Stimulated activated CD8-positive, alpha-beta memory T cell treated with anti-CD3 and anti-CD28 coated beads, Interleukin-7, amount 100 ng/mL, for 4 hours (primary cell): ENCODE results near the gene GALNT15.
A peak's percentile ranks its signal among the peaks of the same experiment; 100 is the strongest.

Experiments
- DNase-seq, 2 donors: peaks; one replicate each; pipeline ENCODE4 v3.0.0-alpha.2; 2020; ENCODE audit warnings: low read depth in 2 of 2

GALNT15 gene

DNA sequence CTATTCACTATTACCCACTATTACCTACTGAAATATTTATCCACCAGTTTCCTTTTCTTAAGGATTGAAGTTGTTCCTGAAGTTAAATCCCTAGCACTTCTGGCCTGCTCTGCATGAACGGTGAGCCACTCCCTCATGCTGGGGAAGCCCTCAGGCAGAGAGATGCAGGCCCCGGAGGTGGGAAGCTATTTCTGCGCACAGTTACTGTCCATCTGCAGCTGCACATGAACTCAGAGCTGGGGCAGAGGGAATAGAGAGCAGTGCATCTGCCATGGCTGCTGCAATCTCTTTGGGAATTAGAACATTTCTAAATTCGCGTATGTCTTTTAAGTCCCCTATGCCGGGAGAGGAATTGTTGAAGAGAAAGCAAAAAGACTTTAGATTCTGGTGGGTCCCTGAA is 6.3 kb upstream of the GALNT15 start:
- no peak for DNase-seq

DNA sequence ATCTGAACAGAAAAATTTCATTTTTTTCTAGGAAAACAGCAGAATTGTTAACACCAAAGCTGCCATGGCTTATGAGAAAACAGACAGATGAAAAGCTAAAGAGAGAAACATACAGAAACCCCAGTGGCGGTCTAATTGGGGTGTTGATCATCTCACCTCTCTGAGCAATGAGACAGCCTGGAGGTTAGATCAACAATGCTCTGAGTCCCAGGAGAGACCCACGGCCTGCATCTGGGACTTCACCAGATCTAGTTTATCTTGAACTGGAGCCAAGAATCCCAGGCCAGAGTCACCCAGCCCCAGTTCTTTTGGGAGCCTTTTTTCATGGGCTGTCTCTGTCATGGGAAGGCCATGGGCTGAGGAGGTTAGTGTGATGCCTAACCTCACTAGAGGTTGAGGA is 3.5 kb upstream of the GALNT15 start:
- DNase-seq, result no peak

DNA sequence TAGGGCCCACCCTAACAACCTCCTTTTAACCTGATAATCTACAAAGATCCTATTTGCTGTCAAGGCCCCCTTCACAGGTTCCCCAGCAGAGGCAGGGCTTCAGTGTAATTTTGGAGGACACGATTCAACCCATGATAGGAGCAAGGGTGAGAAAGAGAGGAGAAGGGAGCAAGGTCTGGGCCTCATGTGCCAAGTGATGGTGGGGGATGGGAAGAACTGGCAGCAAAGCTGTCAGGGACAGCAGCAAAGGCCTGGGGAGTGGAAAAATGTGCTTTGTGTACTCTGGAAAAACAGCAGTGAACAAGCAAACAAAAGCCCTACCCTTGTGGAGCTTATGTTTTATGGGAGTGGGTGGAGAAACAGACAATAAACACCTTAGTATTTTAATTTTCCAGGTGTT is 2.7 kb upstream of the GALNT15 start:
- no peak for DNase-seq

DNA sequence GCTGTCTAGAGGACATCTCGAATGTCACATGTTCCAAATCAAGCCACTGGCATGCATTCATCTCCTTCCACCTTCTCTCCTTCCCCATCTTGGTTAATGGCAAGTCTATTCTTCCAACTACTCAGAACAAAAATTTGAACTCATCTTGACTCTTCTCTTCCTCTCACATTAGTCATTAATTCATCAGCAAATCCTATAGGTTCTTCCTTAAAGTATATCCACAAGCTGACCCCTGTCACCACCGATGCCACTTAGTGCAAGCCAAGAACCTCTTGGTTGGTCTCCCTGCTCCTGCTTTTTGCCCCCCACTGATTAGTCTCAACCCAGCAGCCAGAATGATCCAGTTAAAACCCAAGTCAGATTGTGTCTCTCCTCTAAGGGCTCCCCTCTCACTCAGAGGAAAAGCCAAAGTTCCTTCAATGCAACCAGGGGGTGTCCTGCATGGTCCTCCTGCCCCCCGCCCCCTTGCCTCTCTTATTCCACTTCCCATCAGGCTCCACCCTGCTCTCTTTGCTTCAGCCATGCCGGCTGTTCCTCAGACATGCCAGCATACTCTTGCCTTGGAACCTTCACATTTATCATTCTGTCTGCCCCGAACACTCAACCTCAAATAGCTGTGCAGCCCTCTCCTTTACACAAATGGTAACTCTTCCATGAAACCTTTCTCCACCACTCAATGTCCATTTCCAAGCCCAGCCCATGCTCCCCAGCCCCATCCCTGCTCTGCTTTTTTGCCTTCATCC is 1.0 kb upstream of the GALNT15 start:
- no peak for DNase-seq

DNA sequence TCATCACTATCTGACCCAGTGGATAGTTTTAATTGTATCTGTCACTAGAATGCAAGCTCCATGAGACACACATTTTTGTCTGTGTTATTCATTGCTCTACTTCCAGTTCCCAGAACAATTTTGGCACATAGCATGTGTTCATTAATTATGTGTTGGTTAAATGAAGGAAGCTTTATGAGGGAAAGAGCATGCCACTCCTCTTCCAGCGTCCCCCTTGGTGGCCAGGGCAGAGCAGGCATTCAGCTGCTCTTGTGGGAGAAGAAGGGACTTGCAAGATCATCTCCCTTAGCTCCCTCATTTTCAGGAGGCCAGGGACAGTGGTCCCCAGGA is 489 bp upstream of the GALNT15 start:
- DNase-seq, result no peak

DNA sequence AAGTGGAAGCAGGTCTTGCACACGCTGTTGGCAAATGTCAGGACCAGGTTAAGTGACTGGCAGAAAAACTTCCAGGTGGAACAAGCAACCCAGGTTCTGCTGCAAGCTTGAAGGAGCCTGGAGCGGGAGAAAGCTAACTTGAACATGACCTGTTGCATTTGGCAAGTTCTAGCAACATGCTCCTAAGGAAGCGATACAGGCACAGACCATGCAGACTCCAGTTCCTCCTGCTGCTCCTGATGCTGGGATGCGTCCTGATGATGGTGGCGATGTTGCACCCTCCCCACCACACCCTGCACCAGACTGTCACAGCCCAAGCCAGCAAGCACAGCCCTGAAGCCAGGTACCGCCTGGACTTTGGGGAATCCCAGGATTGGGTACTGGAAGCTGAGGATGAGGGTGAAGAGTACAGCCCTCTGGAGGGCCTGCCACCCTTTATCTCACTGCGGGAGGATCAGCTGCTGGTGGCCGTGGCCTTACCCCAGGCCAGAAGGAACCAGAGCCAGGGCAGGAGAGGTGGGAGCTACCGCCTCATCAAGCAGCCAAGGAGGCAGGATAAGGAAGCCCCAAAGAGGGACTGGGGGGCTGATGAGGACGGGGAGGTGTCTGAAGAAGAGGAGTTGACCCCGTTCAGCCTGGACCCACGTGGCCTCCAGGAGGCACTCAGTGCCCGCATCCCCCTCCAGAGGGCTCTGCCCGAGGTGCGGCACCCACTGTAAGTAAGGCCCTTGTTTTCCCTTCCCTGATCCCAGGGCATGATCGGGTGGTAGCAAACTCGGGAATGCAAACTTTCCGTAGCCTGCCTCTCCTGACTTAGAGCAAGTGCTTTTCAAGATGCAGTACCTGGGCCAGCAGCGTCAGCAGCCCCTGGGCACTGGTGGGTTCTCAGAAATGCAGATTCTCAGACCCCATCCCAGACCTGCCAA is 759 bp downstream of the GALNT15 start:
- no peak for DNase-seq

DNA sequence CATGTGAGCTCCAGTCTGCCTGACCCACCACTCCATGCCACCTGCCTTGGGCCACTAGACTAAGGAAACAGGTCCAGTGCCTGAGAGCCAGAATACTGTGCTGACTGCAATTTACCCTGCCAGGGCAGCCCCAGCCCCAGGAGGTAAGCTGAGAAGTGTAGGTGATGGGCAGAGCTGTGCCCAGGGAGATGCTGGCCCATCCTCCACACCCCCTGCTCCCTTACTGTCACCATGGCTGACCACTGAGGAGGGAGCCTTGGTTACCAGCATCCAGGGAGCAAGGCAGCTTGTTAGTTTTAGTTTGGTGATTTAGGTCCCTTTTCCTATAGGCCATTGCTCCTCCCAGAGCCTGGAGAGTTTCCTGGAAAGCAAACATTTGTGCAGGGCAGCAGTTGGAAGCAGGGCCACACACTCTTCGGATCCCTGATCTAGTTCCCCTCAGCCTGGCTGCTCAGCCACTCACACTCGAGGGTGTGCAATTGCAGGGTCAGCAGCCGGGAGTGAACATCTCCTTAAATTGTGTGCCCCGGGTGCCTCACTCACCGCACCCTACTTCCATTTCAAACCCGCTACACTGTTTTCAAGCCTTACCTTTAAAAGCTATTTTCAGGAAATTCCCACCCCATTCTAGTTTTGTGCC is 2.0 kb downstream of the GALNT15 start:
- DNase-seq, result no peak

DNA sequence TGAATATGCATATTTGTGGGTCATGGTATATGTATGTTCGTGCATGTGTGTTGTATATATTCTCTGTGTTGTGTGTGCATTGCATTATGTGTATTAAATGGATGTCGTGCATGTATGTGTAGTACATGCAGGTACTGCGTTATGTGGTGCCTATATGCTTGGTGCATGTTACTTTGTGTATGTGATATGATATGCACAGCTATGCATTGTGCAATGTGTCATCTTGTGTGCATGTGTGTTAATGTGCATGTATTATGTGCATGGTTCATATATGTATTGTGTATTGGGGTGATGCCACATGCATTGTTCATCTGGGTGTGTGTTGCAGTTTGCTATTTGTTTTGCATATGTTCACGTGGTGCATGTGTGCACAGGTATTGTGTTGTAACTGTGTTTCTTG is 2.9 kb downstream of the GALNT15 start:
- no peak for DNase-seq

DNA sequence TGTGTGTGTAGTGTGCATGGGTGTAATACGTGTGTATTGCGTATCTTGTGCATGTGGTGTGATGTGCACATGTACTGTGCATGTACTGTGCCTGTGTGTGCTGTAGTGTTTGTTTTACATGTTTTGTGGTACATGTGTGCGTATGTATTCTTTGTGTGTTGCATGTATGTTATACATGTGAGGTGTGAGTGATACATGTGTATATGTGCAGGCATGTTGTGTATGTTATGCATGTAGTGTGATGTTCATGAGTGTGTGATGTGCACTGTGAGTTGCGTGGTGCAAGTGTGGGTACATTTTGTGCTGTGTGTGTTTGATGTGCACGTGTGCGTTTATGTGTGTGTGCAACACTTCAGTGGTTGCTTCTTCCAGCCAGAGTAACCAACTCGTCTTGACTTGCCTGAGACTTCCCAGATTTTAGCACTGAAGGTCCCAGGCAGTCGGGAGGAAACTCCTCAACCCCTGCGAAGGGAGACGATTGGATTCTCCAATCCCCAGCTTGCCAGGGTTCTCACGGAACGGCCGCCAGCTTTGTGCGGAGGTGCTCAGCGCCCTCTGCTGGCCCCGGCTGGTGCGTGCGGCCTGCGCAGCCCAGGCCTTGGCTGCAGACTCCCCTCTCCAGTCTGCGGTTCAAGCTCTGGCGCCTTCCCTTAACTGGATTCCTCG is 3.6 kb downstream of the GALNT15 start:
- DNase-seq, result peak in 1 of 2 donors; percentile 20

DNA sequence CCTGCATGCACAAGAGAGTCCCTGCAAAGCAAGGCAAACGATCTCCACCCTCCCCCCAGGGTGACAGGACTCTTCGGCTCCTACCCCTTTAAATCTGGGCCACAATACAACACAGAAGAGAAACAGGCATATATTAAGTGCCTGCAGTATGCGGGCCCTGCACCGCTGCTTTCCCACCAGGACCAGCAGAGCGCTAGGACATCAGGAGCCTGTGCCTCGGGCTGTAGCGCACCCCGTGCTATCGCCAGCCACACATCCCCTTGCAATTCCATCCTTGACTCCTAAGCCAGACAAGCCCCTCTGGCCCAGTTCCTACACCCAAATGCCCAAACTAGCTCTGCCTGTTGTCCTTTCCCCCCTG is 4.1 kb downstream of the GALNT15 start:
- no peak for DNase-seq

DNA sequence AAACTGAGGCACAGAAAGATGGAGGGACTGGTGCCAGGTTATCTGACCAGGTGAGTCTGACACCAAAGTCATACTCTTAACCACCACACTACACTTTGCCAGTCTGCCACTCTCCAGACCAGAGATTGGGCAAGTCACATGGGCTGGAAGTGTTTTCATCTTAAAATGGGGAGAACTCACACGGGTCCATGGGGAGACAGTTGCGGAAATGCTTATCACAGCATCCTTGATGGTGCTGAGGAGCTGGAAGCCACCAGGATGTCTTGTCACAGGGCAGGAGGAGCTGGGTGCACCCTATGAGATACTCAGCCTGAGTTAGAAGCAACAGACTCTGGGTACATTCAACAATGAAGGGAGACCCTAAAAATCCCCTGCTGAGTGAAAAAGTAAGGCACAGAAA is 4.8 kb downstream of the GALNT15 start:
- DNase-seq, result no peak

DNA sequence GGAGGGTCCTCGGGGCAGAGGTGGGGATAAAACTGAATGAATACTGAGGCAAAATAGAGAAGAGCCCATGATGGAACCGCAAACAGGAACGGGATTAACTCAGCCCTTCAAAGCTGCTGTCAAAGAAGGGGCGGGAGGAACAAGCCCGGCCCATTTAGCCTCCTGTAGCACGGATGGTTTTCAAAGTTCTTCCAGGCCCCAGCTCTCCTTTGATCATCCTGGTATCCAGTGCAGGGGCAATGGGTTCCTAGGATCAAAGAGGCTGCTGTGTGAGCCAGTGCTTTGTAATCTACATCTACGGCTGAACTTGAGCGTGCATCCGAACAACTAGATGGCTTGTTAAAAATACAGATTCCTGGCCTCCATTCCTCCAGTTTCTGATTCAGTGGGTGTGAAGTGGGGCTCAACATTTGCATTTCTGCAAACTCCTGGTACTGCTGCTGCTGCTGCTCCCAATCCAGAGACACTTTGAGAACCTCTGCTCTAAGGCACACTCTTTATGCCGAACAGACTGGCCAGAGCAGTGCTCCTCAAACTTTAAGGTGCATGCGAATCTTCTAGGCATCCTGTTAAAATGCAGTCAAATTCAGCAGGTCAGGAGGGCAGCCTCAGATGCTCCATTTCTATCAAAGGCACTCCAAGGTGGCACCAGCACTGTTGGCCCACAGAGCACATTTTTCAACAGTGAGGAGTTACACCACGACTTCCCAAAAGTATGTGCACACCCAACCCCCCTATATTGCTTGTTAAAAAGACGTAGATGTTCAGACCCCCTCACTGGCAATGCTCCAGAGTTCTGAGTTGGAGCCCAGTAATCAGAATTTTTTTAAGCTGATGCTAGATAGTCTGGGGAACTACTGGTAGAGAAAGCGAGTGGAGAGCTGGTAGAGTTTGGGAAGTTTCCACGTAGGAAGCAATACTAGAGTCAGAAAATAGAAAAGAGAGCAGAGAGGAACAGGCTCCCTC is 5.6 kb downstream of the GALNT15 start:
- DNase-seq, result no peak

DNA sequence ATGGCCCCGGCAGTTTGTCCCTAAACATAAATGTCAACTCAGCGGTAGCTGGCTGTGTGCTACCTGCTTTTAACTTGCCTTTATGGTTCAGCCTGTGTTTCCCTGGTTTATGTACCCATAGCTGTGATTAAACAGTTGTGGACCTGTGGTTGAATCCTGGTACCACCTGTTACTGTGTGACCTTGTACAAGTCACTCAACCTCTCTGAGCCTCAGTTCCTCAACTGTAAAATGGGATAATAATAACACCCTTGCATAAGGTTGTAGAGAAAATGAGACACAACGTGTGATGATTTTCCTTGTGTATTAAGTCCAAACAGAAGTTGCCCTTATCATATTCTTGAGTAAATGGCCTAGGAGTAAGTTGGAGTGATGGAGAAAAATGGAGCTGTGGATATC is 6.3 kb downstream of the GALNT15 start:
- no peak for DNase-seq

DNA sequence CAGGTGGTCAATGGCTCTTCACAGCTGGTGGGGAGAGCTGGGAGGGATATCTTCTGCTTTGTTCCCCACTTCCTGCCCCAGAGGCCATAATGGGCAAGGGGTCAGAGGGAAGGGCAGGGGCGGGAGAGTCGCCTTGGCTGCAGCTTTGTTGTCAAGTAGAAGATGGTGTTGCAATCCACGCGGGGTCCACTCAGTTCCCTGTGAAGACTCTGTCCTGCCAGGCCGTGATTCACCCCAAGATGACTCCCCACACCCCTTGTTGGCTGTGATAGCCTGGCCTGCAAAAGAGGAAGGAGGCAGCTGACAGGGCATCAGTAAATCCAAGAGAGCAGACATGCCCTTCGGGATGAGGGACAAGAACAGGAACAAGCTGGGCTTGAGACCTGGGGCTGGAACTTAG is 6.9 kb downstream of the GALNT15 start:
- no peak for DNase-seq

DNA sequence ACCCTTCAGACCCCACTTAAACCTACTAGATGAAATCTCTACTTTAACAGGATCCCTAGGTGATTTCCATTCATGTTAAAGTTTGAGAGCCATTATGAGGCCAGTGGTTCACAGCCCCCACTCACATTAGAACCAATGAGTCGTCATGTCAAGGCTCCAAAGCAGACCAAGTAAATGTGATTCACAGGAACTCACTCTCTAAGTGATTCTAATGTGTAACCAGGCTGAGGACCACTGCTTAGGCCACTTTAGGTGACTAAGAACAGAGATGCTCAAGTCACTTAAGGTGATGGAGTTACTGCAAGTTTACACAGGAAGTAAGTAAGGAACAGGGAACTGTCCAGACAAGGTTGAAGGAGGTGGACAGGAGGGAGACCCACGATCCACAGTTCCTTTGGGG is 7.7 kb downstream of the GALNT15 start:
- no peak for DNase-seq

DNA sequence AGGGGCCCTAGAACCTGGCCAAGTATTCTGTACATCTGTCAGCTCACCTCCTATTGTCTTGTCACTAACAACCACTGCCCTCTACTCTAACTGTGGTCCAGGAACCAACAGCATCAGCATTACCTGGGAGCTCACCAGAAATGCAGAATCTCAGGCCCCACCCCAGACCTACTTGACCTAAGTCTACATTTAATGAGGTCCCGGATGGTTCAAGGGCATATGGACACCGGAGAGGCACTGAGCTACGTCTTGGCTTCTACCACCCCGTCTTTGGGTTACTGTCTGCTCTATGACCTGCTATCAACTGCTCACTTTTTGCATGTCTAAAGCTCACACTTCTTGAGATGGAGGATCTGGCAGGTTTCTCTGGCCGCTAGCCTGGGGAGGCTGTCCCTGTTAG is 8.1 kb downstream of the GALNT15 start:
- no peak for DNase-seq

DNA sequence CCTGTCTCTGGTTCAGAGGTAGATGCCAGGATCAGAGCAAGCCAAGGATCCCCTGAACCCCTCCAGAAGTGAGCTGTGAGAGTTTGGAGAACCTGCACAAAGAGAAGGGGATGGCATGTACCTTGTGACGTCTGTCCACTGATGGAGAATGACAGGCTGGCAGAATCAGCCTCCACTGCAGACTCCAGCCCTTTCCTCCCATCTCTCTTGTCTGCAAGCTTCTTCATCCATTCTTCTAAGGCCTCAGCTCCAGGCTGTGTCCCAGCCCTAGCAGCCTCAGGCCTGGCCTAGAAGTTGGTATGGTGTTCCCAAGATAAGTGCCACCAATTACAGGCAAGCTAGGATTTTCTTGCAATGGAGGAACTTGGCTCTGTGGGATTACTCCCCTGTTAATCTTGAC is 8.6 kb downstream of the GALNT15 start:
- DNase-seq, result no peak

DNA sequence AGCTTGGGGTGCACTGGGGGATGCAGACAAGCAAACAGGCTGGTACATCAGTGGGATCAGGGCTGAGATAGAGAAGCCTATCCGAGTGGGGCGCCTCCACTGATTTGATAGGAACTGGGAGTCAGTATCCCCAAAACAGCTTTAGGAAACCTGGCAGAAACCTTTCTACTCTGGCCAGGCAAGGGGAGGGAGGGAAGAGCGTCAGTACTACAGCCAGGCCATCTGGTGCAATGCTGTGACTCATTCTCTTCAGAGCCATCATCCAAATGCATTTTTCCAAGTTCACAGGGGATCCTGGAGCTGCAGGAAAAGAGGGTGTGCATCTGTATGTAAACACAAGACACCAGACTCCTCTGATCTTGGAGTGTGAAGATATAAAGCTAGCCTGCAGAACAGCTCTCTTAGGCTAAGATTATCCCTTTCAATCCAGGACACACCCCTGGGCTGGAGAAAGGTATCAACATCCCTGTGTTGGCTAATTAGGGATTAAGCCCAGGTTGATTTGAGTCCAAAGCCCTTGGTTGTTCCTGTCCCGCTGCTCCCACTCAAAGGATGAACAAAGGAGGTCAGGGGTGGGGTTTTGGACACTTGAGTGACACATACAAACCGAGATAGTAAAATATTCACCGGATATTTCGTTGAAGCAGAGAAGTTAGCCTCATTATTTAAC is 9.3 kb downstream of the GALNT15 start:
- no peak for DNase-seq

DNA sequence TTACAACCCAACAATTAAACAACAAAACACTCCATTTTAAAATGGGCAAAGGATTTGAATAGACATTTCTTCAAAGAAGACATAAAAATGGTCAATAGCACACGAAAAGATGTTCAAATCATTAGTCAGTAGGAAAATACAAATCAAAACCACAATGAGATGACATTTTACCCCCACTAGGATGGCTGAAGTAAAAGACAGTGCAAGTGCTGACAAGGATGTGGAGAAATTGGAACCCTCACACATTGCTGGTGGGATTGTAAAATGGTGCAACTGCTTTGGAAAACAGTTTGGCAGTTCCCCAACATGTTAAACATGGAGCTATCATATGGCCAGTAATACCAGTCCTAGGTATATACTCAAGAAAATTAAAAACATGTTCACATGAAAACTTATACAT is 11.6 kb downstream of the GALNT15 start:
- DNase-seq, result no peak

DNA sequence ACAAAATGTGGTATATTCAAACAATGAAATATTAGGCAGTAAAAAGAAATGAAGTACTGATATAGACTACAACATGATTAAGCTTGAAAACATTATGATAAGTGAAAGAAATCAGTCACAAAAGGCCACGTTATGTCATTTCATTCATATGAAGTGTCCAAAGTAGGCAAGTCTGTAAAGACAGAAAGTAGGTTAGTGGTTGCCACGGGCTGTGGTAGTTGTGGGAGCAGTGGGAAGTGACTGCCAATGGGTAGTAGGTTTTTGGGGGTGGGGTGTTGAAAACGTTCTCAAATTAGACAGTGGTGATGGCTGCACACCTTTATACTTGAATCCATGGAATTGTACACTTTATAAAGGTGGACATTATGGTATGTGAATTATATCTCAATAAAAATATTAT is 12.1 kb downstream of the GALNT15 start:
- DNase-seq, result no peak
